PFSK-1 (cell line): ENCODE data around the gene TPRA1.
A peak's percentile ranks its signal among the peaks of the same experiment; 100 is the strongest.

Experiments
- FOXP2 ChIP-seq: optimal IDR thresholded peaks from 2 replicates; pipeline ENCODE3; 2011; ENCODE audit warnings: borderline replicate concordance, control low read depth, inconsistent platforms; ENCODE audit not compliant: insufficient read depth; ENCODE audit errors: extremely low read length, extremely low read depth
- POLR2AphosphoS5 ChIP-seq: IDR thresholded peaks from 2 replicates; pipeline ENCODE4 v1.6.1; 2012; ENCODE audit warnings: low read depth, mild to moderate bottlenecking, control low read depth, low read length, moderate library complexity
- REST ChIP-seq, 2 experiments: IDR thresholded peaks; 2 replicates each; pipeline versions ENCODE4 v1.6.1 to v1.8.0; 2011 to 2012; ENCODE audit warnings: low read depth in 2 of 2, low read length in 2 of 2, control low read depth in 1 of 2, inconsistent platforms in 1 of 2, mild to moderate bottlenecking in 1 of 2, moderate library complexity in 1 of 2; ENCODE audit not compliant: insufficient read depth in 1 of 2
- SIN3A ChIP-seq: IDR thresholded peaks from 2 replicates; pipeline ENCODE4 v1.6.1; 2012; ENCODE audit warnings: mild to moderate bottlenecking, low read length, moderate library complexity, borderline replicate concordance; ENCODE audit not compliant: insufficient read depth
- TAF1 ChIP-seq: IDR thresholded peaks from 2 replicates; pipeline ENCODE4 v1.6.1; 2012; ENCODE audit warnings: low read length, control low read depth, borderline replicate concordance; ENCODE audit not compliant: insufficient read depth

TPRA1 gene

GRCh38 chr3:127532561-127533203 is 57.9 kb downstream of the TPRA1 start:
- no peak for TF ChIP-seq REST (IDR thresholded peaks at IDR 0.05; ENCODE audit: insufficient read depth in 1 of 2, low read depth in 2 of 2, low read length in 2 of 2)
- no peak for TF ChIP-seq FOXP2
- TF ChIP-seq TAF1: no peak
- TF ChIP-seq POLR2AphosphoS5: no peak
- no peak for TF ChIP-seq SIN3A

GRCh38 chr3:127531821-127532220 is 58.7 kb downstream of the TPRA1 start:
- TF ChIP-seq TAF1: no peak
- TF ChIP-seq POLR2AphosphoS5: no peak
- no peak for TF ChIP-seq FOXP2
- no peak for TF ChIP-seq REST (IDR thresholded peaks at IDR 0.05; ENCODE audit: insufficient read depth in 1 of 2, low read depth in 2 of 2, low read length in 2 of 2)
- no peak for TF ChIP-seq SIN3A

GRCh38 chr3:127529346-127530188 is 61.0 kb downstream of the TPRA1 start:
- TF ChIP-seq POLR2AphosphoS5 (no peak), SIN3A (no peak), REST (IDR thresholded peaks at IDR 0.05; ENCODE audit: insufficient read depth in 1 of 2, low read depth in 2 of 2, low read length in 2 of 2) (no peak), TAF1 (no peak), FOXP2 (no peak)

GRCh38 chr3:127525373-127525772 is 65.2 kb downstream of the TPRA1 start:
- TF ChIP-seq FOXP2 (peak; percentile 53), TAF1 (no peak)

GRCh38 chr3:127524296-127524896 is 66.1 kb downstream of the TPRA1 start:
- TF ChIP-seq REST (IDR thresholded peaks at IDR 0.05; ENCODE audit: insufficient read depth in 1 of 2, low read depth in 2 of 2, low read length in 2 of 2) (no peak), POLR2AphosphoS5 (no peak), TAF1 (no peak), FOXP2 (no peak), SIN3A (no peak)
